ENCODE data around the gene ZXDC. TPM values are rescaled to one million over a fixed set of nuclear protein-coding genes. Genes with fewer than 3 reads are reported as not detected.

Gene ZXDC
- total and polyA plus RNA-seq, 2 experiments from 2014 or later: 6.1 to 19.2 TPM

GRCh38 chr3:126395846-126396513 lies 79.7 kb downstream of the ZXDC start:
- H4K20me1 ChIP-seq (ENCODE audit: insufficient read depth): no peaks in the 10 kb centered on the region
- H3K9me3 ChIP-seq (ENCODE audit: low read depth): no peaks in the 10 kb centered on the region
- no peaks in the 10 kb centered on the region for H3F3A ChIP-seq (ENCODE audit: insufficient read depth)
- H3K27me3 ChIP-seq (replicated peaks; ENCODE audit: insufficient read depth): peaks cover 37% of the 10 kb centered on the region
- no peak for DNase-seq
- no peaks in the 10 kb centered on the region for H3K9me2 ChIP-seq (ENCODE audit: insufficient read depth)
- H3K27ac ChIP-seq: no peak overlapping the region
- TF ChIP-seq EZH2 (IDR thresholded peaks at IDR 0.05; ENCODE audit: insufficient read depth, poor library complexity, severe bottlenecking): no peak
- TF ChIP-seq EZH2phosphoT487 (IDR thresholded peaks at IDR 0.05; ENCODE audit: insufficient read depth, low read depth): no peak
- in situ Hi-C loops (cut with MboI): loop anchor here (10.0 to 25.0 kb wide), 3 partner anchors 151 to 434 kb away; partner anchors contain the start of gene ROPN1B
- H3K4me3 ChIP-seq: no peak overlapping the region
- no peaks in the 10 kb centered on the region for H3K4me1 ChIP-seq (ENCODE audit: insufficient read depth)
- no peak overlapping the region for H3K9ac ChIP-seq
- WGBS, 2 experiments (ENCODE audit: low coverage in 1 of 2, low lambda C conversion rate in 2 of 2, missing lambda C conversion rate in 2 of 2): 68 to 75% methylated on average over 6 of the region's 6 CpGs
- H3K79me2 ChIP-seq (ENCODE audit: insufficient read depth): no peaks in the 10 kb centered on the region
- no peak overlapping the region for H2AFZ ChIP-seq
- H3K4me2 ChIP-seq (ENCODE audit: unreplicated experiment): no peak overlapping the region
- no peaks in the 10 kb centered on the region for H3K36me3 ChIP-seq (ENCODE audit: low read depth)

- 7 to 16% methylated on average over 12 to 26 of the region's 30 CpGs for WGBS, 2 experiments (ENCODE audit: low coverage in 1 of 2, low lambda C conversion rate in 2 of 2, missing lambda C conversion rate in 2 of 2)
Measured at GRCh38 chr3:126394977-126395321, 80.7 kb downstream of the ZXDC start.

GRCh38 chr3:126394179-126394976 lies 81.3 kb downstream of the ZXDC start, which contains the start of gene CFAP100:
Gene CFAP100 (plus strand): TSS chr3:126394909. CDS start chr3:126396001, 1,092 bp downstream.
- Histone ChIP-seq H2AFZ (peak within 1 kb of the TSS; percentile 22; the same call in 1 of the 2 replicates), H3K4me1 (ENCODE audit: insufficient read depth) (no peaks in the 10 kb centered on the region), H3K36me3 (ENCODE audit: low read depth) (no peaks in the 10 kb centered on the region), H3K4me3 (peak within 1 kb of the TSS; percentile 53), H3K79me2 (ENCODE audit: insufficient read depth) (no peaks in the 10 kb centered on the region), H3K9ac (no peak within 1 kb of the TSS), H3F3A (ENCODE audit: insufficient read depth) (no peaks in the 10 kb centered on the region), H3K4me2 (ENCODE audit: unreplicated experiment) (peak within 1 kb of the TSS; percentile 55), H3K9me3 (ENCODE audit: low read depth) (no peaks in the 10 kb centered on the region), H3K9me2 (ENCODE audit: insufficient read depth) (no peaks in the 10 kb centered on the region), H4K20me1 (ENCODE audit: insufficient read depth) (no peaks in the 10 kb centered on the region), H3K27me3 (replicated peaks; ENCODE audit: insufficient read depth) (peaks cover 31% of the 10 kb centered on the region), H3K27ac (no peak within 1 kb of the TSS)
- in situ Hi-C loops (cut with MboI): loop anchor here (10.0 to 25.0 kb wide), 3 partner anchors 150 to 432 kb away; partner anchors contain the start of gene ROPN1B
- TF ChIP-seq EZH2 (IDR thresholded peaks at IDR 0.05; ENCODE audit: insufficient read depth, poor library complexity, severe bottlenecking): no peak
- TF ChIP-seq EZH2phosphoT487 (IDR thresholded peaks at IDR 0.05; ENCODE audit: insufficient read depth, low read depth): no peak
- DNase-seq: peak; percentile 67
- 33 to 40% methylated on average over 34 to 43 of the region's 43 CpGs for WGBS, 2 experiments (ENCODE audit: low coverage in 1 of 2, low lambda C conversion rate in 2 of 2, missing lambda C conversion rate in 2 of 2)

More at GRCh38 chr3:126394977-126395321, 80.7 kb downstream of the ZXDC start:
- peak overlapping the region; percentile 22; the same call in 1 of the 2 replicates for H2AFZ ChIP-seq
- no peak overlapping the region for H3K9ac ChIP-seq
- no peak for DNase-seq
- H3K4me1 ChIP-seq (ENCODE audit: insufficient read depth): no peaks in the 10 kb centered on the region
- H3K27me3 ChIP-seq (replicated peaks; ENCODE audit: insufficient read depth): peaks cover 31% of the 10 kb centered on the region
- no peaks in the 10 kb centered on the region for H3F3A ChIP-seq (ENCODE audit: insufficient read depth)
- no peaks in the 10 kb centered on the region for H3K9me2 ChIP-seq (ENCODE audit: insufficient read depth)
- in situ Hi-C loops (cut with MboI): loop anchor here (10.0 to 25.0 kb wide), 3 partner anchors 150 to 433 kb away; partner anchors contain the start of gene ROPN1B
- TF ChIP-seq EZH2phosphoT487 (IDR thresholded peaks at IDR 0.05; ENCODE audit: insufficient read depth, low read depth): no peak
- H3K79me2 ChIP-seq (ENCODE audit: insufficient read depth): no peaks in the 10 kb centered on the region
- no peak overlapping the region for H3K27ac ChIP-seq
- H3K36me3 ChIP-seq (ENCODE audit: low read depth): no peaks in the 10 kb centered on the region
- H3K9me3 ChIP-seq (ENCODE audit: low read depth): no peaks in the 10 kb centered on the region
- H3K4me3 ChIP-seq: peak overlapping the region; percentile 53
- H4K20me1 ChIP-seq (ENCODE audit: insufficient read depth): no peaks in the 10 kb centered on the region
- H3K4me2 ChIP-seq (ENCODE audit: unreplicated experiment): peak overlapping the region; percentile 55

- Histone ChIP-seq H3K9me2 (ENCODE audit: insufficient read depth) (no peaks in the 10 kb centered on the region), H3K4me3 (no peak overlapping the region), H3K27ac (no peak overlapping the region), H3K79me2 (ENCODE audit: insufficient read depth) (no peaks in the 10 kb centered on the region), H4K20me1 (ENCODE audit: insufficient read depth) (no peaks in the 10 kb centered on the region), H3K36me3 (ENCODE audit: low read depth) (no peaks in the 10 kb centered on the region), H3K9me3 (ENCODE audit: low read depth) (no peaks in the 10 kb centered on the region), H3K4me1 (ENCODE audit: insufficient read depth) (no peaks in the 10 kb centered on the region), H3F3A (ENCODE audit: insufficient read depth) (no peaks in the 10 kb centered on the region), H3K27me3 (replicated peaks; ENCODE audit: insufficient read depth) (peaks cover 31% of the 10 kb centered on the region), H2AFZ (no peak overlapping the region), H3K9ac (no peak overlapping the region), H3K4me2 (ENCODE audit: unreplicated experiment) (no peak overlapping the region)
- no peak for TF ChIP-seq EZH2 (IDR thresholded peaks at IDR 0.05; ENCODE audit: insufficient read depth, poor library complexity, severe bottlenecking)
- TF ChIP-seq EZH2phosphoT487 (IDR thresholded peaks at IDR 0.05; ENCODE audit: insufficient read depth, low read depth): no peak
- in situ Hi-C loops (cut with MboI): loop anchor here (10.0 to 25.0 kb wide), 3 partner anchors 149 to 431 kb away; partner anchors contain the start of gene ROPN1B
- WGBS, 2 experiments (ENCODE audit: low coverage in 1 of 2, low lambda C conversion rate in 2 of 2, missing lambda C conversion rate in 2 of 2): 58 to 63% methylated on average over 4 of the region's 4 CpGs
- no peak for DNase-seq
Measured at GRCh38 chr3:126393563-126393962, 82.1 kb downstream of the ZXDC start.
